Caco-2 (cell line): Measurements from ENCODE around the gene RPRD2. TPM values are rescaled to one million over a fixed set of nuclear protein-coding genes. Genes with fewer than 3 reads are reported as not detected.

Experiments
- BruUV-seq: library from RNA; stranded (reverse); fragments of 400-500 nt; replicated peaks from 2 replicates; lab custom pipeline; 2021; lab: Mats Ljungman, UMichigan
- CTCF ChIA-PET: fragments of 300-600 bp; sonication (Branson Sonifier 250); formaldehyde crosslinking; loops from one replicate; lab custom pipeline; 2022; ENCODE audit warnings: antibody characterized with exemption; lab: Charles Lee
- POLR2A ChIA-PET: fragments of 300-600 bp; sonication (Branson Sonifier 250); formaldehyde crosslinking; loops from one replicate; lab custom pipeline; 2022; ENCODE audit warnings: antibody characterized with exemption; lab: Charles Lee
- DNase-seq, 2 experiments: peaks; one replicate each; pipeline versions ENCODE4 v3.0.0 to v3.0.0-alpha.2; 2020 to 2022
- H3K27me3 ChIP-seq: replicated peaks from 2 replicates; pipeline ENCODE4 v1.6.0; 2011; ENCODE audit warnings: low read length; ENCODE audit not compliant: control insufficient read depth, insufficient read depth
- H3K36me3 ChIP-seq: 2 replicates; pipeline ENCODE4 v1.5.1; 2011; ENCODE audit warnings: low read length; ENCODE audit not compliant: control insufficient read depth, insufficient read depth
- H3K4me1 ChIP-seq: fragments of 250-450 bp; sonication (Bioruptor Pico); 2 replicates; pipeline ENCODE4 v1.5.1; 2020; ENCODE audit warnings: mild to moderate bottlenecking
- H3K4me3 ChIP-seq: 2 replicates; pipeline ENCODE4 v1.5.1; 2011; ENCODE audit warnings: low read depth, mild to moderate bottlenecking, control low read depth, low read length
- H3K9me3 ChIP-seq: fragments of 250-450 bp; sonication (Bioruptor Pico); 2 replicates; pipeline ENCODE4 v1.5.1; 2020; ENCODE audit warnings: mild to moderate bottlenecking, moderate library complexity
- H3K27ac Mint-ChIP-seq: one replicate; pipeline ENCODE4 v1.8.0; 2022; ENCODE audit warnings: mixed read lengths; ENCODE audit not compliant: unreplicated experiment
- H3K27me3 Mint-ChIP-seq: one replicate; pipeline ENCODE4 v1.8.0; 2022; ENCODE audit warnings: mixed read lengths; ENCODE audit not compliant: insufficient read depth, unreplicated experiment
- H3K36me3 Mint-ChIP-seq: one replicate; pipeline ENCODE4 v1.8.0; 2022; ENCODE audit warnings: mild to moderate bottlenecking, mixed read lengths; ENCODE audit not compliant: insufficient read depth, unreplicated experiment
- H3K4me1 Mint-ChIP-seq: one replicate; pipeline ENCODE4 v1.8.0; 2022; ENCODE audit warnings: low read depth, mixed read lengths; ENCODE audit not compliant: unreplicated experiment
- H3K4me3 Mint-ChIP-seq: one replicate; pipeline ENCODE4 v1.8.0; 2022; ENCODE audit warnings: mild to moderate bottlenecking, moderate library complexity, mixed read lengths; ENCODE audit not compliant: unreplicated experiment
- H3K9me3 Mint-ChIP-seq: one replicate; pipeline ENCODE4 v1.8.0; 2022; ENCODE audit warnings: mixed read lengths; ENCODE audit not compliant: unreplicated experiment
- CTCF ChIP-seq, 2 experiments: fragments of 200-600 bp in 1 of 2; IDR thresholded peaks; 1 replicate in 1 of 2; 2 replicates in 1 of 2; pipeline versions ENCODE4 v1.5.1 to v1.8.0; 2011 to 2022; ENCODE audit warnings: antibody characterized with exemption in 1 of 2, control low read depth in 1 of 2, inconsistent platforms in 1 of 2, low read depth in 1 of 2, low read length in 1 of 2, mild to moderate bottlenecking in 1 of 2, moderate library complexity in 1 of 2; ENCODE audit not compliant: insufficient read depth in 1 of 2, severe bottlenecking in 1 of 2, unreplicated experiment in 1 of 2
- intact Hi-C: fragments of 100-400 bp; cut with micrococcal nuclease; formaldehyde crosslinking; loops from one replicate; pipeline ENCODE4 v1.10.0; 2022; ENCODE audit not compliant: unreplicated experiment
- total RNA-seq: library from RNA; stranded (reverse); gene quantifications from 2 replicates; pipeline ENCODE4 v1.2.3, GENCODE V29; 2022

The RPRD2 gene
- total RNA-seq, 1 experiment from 2014 or later = 24.3 TPM

DNA sequence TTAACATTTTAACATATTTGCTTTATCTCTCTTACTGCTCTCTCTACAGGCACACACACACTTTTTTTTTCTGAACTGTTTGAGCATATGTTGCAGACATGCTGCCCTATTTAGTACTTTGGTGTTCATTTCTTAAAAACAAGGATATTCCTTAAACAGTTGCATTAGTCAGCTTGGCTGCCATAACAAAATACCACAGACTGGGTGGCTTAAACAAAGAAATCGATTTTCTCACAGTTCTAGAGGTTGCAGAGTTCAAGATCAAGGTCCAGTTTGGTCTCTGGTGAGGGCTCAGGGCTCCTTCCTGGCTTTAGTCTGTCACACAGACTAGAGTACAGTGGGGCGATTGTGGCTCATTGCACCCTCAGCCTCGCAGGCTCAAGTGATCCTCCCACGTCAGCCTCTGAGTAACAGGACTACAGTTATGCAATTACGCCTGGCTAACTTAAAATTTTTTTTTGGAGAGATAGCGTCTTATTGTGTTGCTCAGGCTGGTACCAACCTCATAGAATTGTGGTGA, 46.7 kb downstream of the RPRD2 start:
- Histone ChIP-seq H3K4me1 (peaks cover 40% of the 10 kb centered on the region), H3K9me3 (no peaks in the 10 kb centered on the region), H3K36me3 (no peaks in the 10 kb centered on the region), H3K4me3 (no peak overlapping the region), H3K27me3 (no peaks in the 10 kb centered on the region)
- Mint-ChIP-seq H3K27ac (peak overlapping the region; percentile 11), H3K4me1 (peaks cover 42% of the 10 kb centered on the region), H3K9me3 (no peaks in the 10 kb centered on the region), H3K4me3 (no peak overlapping the region), H3K36me3 (no peaks in the 10 kb centered on the region), H3K27me3 (no peaks in the 10 kb centered on the region)
- TF ChIP-seq CTCF (IDR thresholded peaks at IDR 0.05; ENCODE audit: insufficient read depth in 1 of 2, low read depth in 1 of 2, low read length in 1 of 2, severe bottlenecking in 1 of 2, unreplicated experiment in 1 of 2) = no peak
- no TSS peak for BruUV-seq
- no peak for DNase-seq
- POLR2A ChIA-PET = no interaction called here
- CTCF ChIA-PET = no interaction called here
- intact Hi-C loops = no loop called here

- TF ChIP-seq CTCF (IDR thresholded peaks at IDR 0.05; ENCODE audit: insufficient read depth in 1 of 2, low read depth in 1 of 2, low read length in 1 of 2, severe bottlenecking in 1 of 2, unreplicated experiment in 1 of 2) = no peak
- no peaks in the 10 kb centered on the region for H3K36me3 ChIP-seq
- H3K27me3 ChIP-seq = no peaks in the 10 kb centered on the region
- H3K9me3 ChIP-seq = no peaks in the 10 kb centered on the region
- peaks cover 13% of the 10 kb centered on the region for H3K4me1 ChIP-seq
- Mint-ChIP-seq H3K27me3 (no peaks in the 10 kb centered on the region), H3K4me1 (peaks cover 28% of the 10 kb centered on the region), H3K36me3 (peaks cover 6% of the 10 kb centered on the region), H3K27ac (no peak overlapping the region), H3K9me3 (no peaks in the 10 kb centered on the region), H3K4me3 (no peak overlapping the region)
- H3K4me3 ChIP-seq = no peak overlapping the region
- BruUV-seq = no TSS peak
- ChIA-PET CTCF (no interaction called here), POLR2A (interaction anchor here (0.6 kb wide), 1 partner anchor 34 kb away, joined by 3 read pairs; no protein-coding TSS in a partner anchor)
- intact Hi-C loops = no loop called here
- no peak for DNase-seq
These were observed 50.6 kb downstream of the RPRD2 start for GRCh38 chr1:150414592-150414991.

- Histone ChIP-seq H3K36me3 (no peaks in the 10 kb centered on the region), H3K4me3 (no peak overlapping the region), H3K27me3 (no peaks in the 10 kb centered on the region), H3K9me3 (no peaks in the 10 kb centered on the region), H3K4me1 (peaks cover 1% of the 10 kb centered on the region)
- H3K27ac Mint-ChIP-seq = no peak overlapping the region
- H3K9me3 Mint-ChIP-seq = no peaks in the 10 kb centered on the region
- peaks cover 16% of the 10 kb centered on the region for H3K4me1 Mint-ChIP-seq
- no peaks in the 10 kb centered on the region for H3K27me3 Mint-ChIP-seq
- intact Hi-C loops = no loop called here
- DNase-seq = no peak
- ChIA-PET CTCF (no interaction called here), POLR2A (no interaction called here)
- no peak for TF ChIP-seq CTCF (IDR thresholded peaks at IDR 0.05; ENCODE audit: insufficient read depth in 1 of 2, low read depth in 1 of 2, low read length in 1 of 2, severe bottlenecking in 1 of 2, unreplicated experiment in 1 of 2)
- peaks cover 16% of the 10 kb centered on the region for H3K36me3 Mint-ChIP-seq
- no peak overlapping the region for H3K4me3 Mint-ChIP-seq
- no TSS peak for BruUV-seq
These were observed 51.9 kb downstream of the RPRD2 start for GRCh38 chr1:150415800-150416199.
